ENCODE data around the gene SLC6A1. TPM values are rescaled to one million over a fixed set of nuclear protein-coding genes. Genes with fewer than 3 reads are reported as not detected.
A peak's percentile ranks its signal among the peaks of the same experiment; 100 is the strongest.
"Not testable (repeated sequence)": the region's sequence is repeated elsewhere in the genome, so short reads cannot be mapped to it uniquely, and the experiment has no call there.

Gene SLC6A1
- total and polyA plus RNA-seq, 2 of the 4 experiments (the other 2 are of a cell fraction) = 0.02 TPM; not detected in 1

DNA sequence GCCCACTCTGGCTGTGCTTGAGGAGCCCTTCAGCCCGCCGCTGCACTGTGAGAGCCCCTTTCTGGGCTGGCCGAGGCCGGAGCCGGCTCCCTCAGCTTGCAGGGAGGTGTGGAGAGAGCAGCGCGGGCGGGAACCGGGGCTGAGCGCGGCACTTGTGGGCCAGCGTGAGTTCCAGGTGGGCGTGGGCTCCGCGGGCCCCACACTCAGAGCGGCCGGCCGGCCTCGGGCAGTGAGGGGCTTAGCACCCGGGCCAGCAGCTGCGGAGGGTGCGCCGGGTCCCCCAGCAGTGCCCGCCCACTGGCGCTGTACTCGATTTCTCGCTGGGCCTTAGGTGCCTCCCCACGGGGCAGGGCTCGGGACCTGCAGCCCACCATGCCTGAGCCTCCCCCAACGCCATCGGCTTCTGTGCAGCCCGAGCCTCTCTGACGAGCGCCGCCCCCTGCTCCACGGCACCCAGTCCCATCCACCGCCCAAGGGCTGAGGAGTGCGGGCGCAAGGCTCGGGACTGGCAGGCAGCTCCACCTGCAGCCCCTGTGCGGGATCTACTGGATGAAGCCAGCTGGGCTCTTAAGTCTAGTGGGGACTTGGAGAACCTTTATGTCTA lies 68.8 kb downstream of the SLC6A1 start:
- H4K91ac ChIP-seq (ENCODE audit: insufficient read depth, low read depth, low read length); H3K27ac ChIP-seq (ENCODE audit: insufficient read depth, low read length); H3K14ac ChIP-seq (replicated peaks; ENCODE audit: low read depth, low read length); H2BK120ac ChIP-seq (ENCODE audit: low read depth, low read length); H3K36me3 ChIP-seq (ENCODE audit: control insufficient read depth, insufficient read depth, low read length); H3K27me3 ChIP-seq (ENCODE audit: control insufficient read depth, insufficient read depth, low read length); BruUV-seq (replicated peaks); H3K4me1 ChIP-seq (ENCODE audit: control insufficient read depth, insufficient read depth, low read length); H3K4ac ChIP-seq (ENCODE audit: low read depth, low read length); H3K9me1 ChIP-seq (ENCODE audit: insufficient read depth, low read length); DNase-seq; H2BK20ac ChIP-seq (ENCODE audit: low read depth, low read length); H3K4me3 ChIP-seq (ENCODE audit: insufficient read depth, low read depth, low read length); H4K5ac ChIP-seq (ENCODE audit: low read depth, low read length); H3K9me3 ChIP-seq (ENCODE audit: control insufficient read depth, insufficient read depth, low read length); H4K8ac ChIP-seq (ENCODE audit: low read depth in 2 of 2, low read length in 2 of 2); H3K18ac ChIP-seq (ENCODE audit: low read depth, low read length); H2AK9ac ChIP-seq (replicated peaks; ENCODE audit: low read depth, low read length, poor library complexity); H4K20me1 ChIP-seq (ENCODE audit: insufficient read depth, low read length); H2BK15ac ChIP-seq (ENCODE audit: low read depth, low read length); dilution Hi-C loops (cut with HindIII; ENCODE audit: low sequenced_read_pairs, unreplicated experiment); H3K79me1 ChIP-seq (ENCODE audit: low read depth in 1 of 2, low read length in 2 of 2); H2AK5ac ChIP-seq (ENCODE audit: low read depth, low read length); H2BK5ac ChIP-seq (ENCODE audit: low read depth, low read length, poor library complexity, severe bottlenecking); POLR2A ChIA-PET (ENCODE audit: unreplicated experiment); H3K23ac ChIP-seq (ENCODE audit: low read depth, low read length); H3K4me2 ChIP-seq (ENCODE audit: low read depth, low read length); ATAC-seq (ENCODE audit: low read depth); H3K9ac ChIP-seq (ENCODE audit: low read depth, low read length); H3K56ac ChIP-seq (ENCODE audit: extremely low read depth, insufficient read depth, low read length): not testable (repeated sequence)
- CTCF ChIA-PET = interaction anchor here (0.7 to 2.6 kb wide), 8 partner anchors 9 to 303 kb away, joined by 3 to 17 read pairs (median 4); partner anchors contain the start of gene HRH1
- in situ Hi-C loops (cut with MboI; ENCODE audit: low sequenced_read_pairs) (loop anchor here (5.0 to 10.0 kb wide), 3 partner anchors 276 to 593 kb away; no protein-coding TSS in a partner anchor), intact Hi-C loops (cut with micrococcal nuclease) (loop anchor here (5.0 kb wide), 1 partner anchor 151 kb away; no protein-coding TSS in a partner anchor)
- H2AFZ ChIP-seq (replicated peaks; ENCODE audit: low read length, poor library complexity) = peak overlapping the region; percentile 98
- 96% methylated on average over 23 of the region's 41 CpGs; no CpG with 5 or more reads in 1 of the 2 experiments for WGBS, 2 experiments (ENCODE audit: extremely low coverage in 2 of 2, insufficient read length in 1 of 2)

Data from IMR-90 (cell line).